ENCODE measurements around the gene ZNF625. TPM values are rescaled to one million over a fixed set of nuclear protein-coding genes. Genes with fewer than 3 reads are reported as not detected.

ZNF625 gene
- total RNA-seq, 1 donor from 2014 or later = 16.1 TPM

GRCh38 chr19:12139885-12140544 is 16.5 kb downstream of the ZNF625 start, which contains the start of gene ZNF20:
Gene ZNF20 (minus strand): TSS chr19:12140350. CDS start chr19:12140182, 168 bp downstream.
- Histone ChIP-seq H3K4me3 (ENCODE audit: insufficient read depth, low read depth, low read length) (peak within 1 kb of the TSS; percentile 77), H3K9me3 (ENCODE audit: insufficient read depth, low read depth, low read length) (peaks cover 15% of the 10 kb centered on the region), H2AFZ (ENCODE audit: low read depth, low read length) (peak within 1 kb of the TSS; percentile 87), H3K36me3 (ENCODE audit: insufficient read depth, low read length) (peaks cover 10% of the 10 kb centered on the region), H3K27ac (ENCODE audit: low read depth, low read length) (peak within 1 kb of the TSS; percentile 54), H3K4me1 (ENCODE audit: insufficient read depth, low read length) (peaks cover 4% of the 10 kb centered on the region), H3K4me2 (ENCODE audit: low read length) (peak within 1 kb of the TSS; percentile 84), H3K79me2 (ENCODE audit: insufficient read depth, low read length) (peaks cover 28% of the 10 kb centered on the region), H3K27me3 (ENCODE audit: insufficient read depth, low read length) (no peaks in the 10 kb centered on the region), H3K9ac (ENCODE audit: low read length) (peak within 1 kb of the TSS; percentile 84), H4K20me1 (ENCODE audit: insufficient read depth, low read length) (no peaks in the 10 kb centered on the region)
- Mint-ChIP-seq H3K36me3 (ENCODE audit: low read depth, unreplicated experiment) (peaks cover 35% of the 10 kb centered on the region), H3K4me3 (ENCODE audit: unreplicated experiment) (peak within 1 kb of the TSS; percentile 95), H3K9me3 (ENCODE audit: unreplicated experiment) (peaks cover 15% of the 10 kb centered on the region), H3K27me3 (ENCODE audit: low read depth, unreplicated experiment) (no peaks in the 10 kb centered on the region), H3K4me1 (ENCODE audit: low read depth, unreplicated experiment) (peaks cover 13% of the 10 kb centered on the region), H3K27ac (ENCODE audit: unreplicated experiment) (peak within 1 kb of the TSS; percentile 97)
- TF ChIP-seq, protein P1, sequence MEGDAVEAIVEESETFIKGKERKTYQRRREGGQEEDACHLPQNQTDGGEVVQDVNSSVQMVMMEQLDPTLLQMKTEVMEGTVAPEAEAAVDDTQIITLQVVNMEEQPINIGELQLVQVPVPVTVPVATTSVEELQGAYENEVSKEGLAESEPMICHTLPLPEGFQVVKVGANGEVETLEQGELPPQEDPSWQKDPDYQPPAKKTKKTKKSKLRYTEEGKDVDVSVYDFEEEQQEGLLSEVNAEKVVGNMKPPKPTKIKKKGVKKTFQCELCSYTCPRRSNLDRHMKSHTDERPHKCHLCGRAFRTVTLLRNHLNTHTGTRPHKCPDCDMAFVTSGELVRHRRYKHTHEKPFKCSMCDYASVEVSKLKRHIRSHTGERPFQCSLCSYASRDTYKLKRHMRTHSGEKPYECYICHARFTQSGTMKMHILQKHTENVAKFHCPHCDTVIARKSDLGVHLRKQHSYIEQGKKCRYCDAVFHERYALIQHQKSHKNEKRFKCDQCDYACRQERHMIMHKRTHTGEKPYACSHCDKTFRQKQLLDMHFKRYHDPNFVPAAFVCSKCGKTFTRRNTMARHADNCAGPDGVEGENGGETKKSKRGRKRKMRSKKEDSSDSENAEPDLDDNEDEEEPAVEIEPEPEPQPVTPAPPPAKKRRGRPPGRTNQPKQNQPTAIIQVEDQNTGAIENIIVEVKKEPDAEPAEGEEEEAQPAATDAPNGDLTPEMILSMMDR (IDR thresholded peaks at IDR 0.05; ENCODE audit: insufficient read depth, low read depth, low read length) = no peak
- TF ChIP-seq EZH2 (IDR thresholded peaks at IDR 0.05; ENCODE audit: insufficient read depth, low read length) = no peak
- DNase-seq (ENCODE audit: low read depth) (peak; percentile 82), FAIRE-seq (peak; percentile 41)

GRCh38 chr19:12139269-12139668 is 17.3 kb downstream of the ZNF625 start:
- peaks cover 18% of the 10 kb centered on the region for H3K9me3 Mint-ChIP-seq (ENCODE audit: unreplicated experiment)
- H3K9ac ChIP-seq (ENCODE audit: low read length) = peak overlapping the region; percentile 84
- H3K79me2 ChIP-seq (ENCODE audit: insufficient read depth, low read length) = peaks cover 28% of the 10 kb centered on the region
- peak overlapping the region; percentile 97 for H3K27ac Mint-ChIP-seq (ENCODE audit: unreplicated experiment)
- TF ChIP-seq, protein P1 (IDR thresholded peaks at IDR 0.05; ENCODE audit: insufficient read depth, low read depth, low read length) = no peak
- no peak for TF ChIP-seq EZH2 (IDR thresholded peaks at IDR 0.05; ENCODE audit: insufficient read depth, low read length)
- H3K4me3 Mint-ChIP-seq (ENCODE audit: unreplicated experiment) = peak overlapping the region; percentile 95
- peaks cover 13% of the 10 kb centered on the region for H3K4me1 Mint-ChIP-seq (ENCODE audit: low read depth, unreplicated experiment)
- FAIRE-seq (no peak), DNase-seq (ENCODE audit: low read depth) (peak; percentile 22)
- H3K27ac ChIP-seq (ENCODE audit: low read depth, low read length) = no peak overlapping the region
- no peaks in the 10 kb centered on the region for H3K27me3 Mint-ChIP-seq (ENCODE audit: low read depth, unreplicated experiment)
- H3K4me2 ChIP-seq (ENCODE audit: low read length) = peak overlapping the region; percentile 84
- H3K36me3 ChIP-seq (ENCODE audit: insufficient read depth, low read length) = peaks cover 11% of the 10 kb centered on the region
- H3K27me3 ChIP-seq (ENCODE audit: insufficient read depth, low read length) = no peaks in the 10 kb centered on the region
- H3K4me1 ChIP-seq (ENCODE audit: insufficient read depth, low read length) = peaks cover 4% of the 10 kb centered on the region
- H4K20me1 ChIP-seq (ENCODE audit: insufficient read depth, low read length) = no peaks in the 10 kb centered on the region
- H2AFZ ChIP-seq (ENCODE audit: low read depth, low read length) = peak overlapping the region; percentile 87
- peaks cover 14% of the 10 kb centered on the region for H3K9me3 ChIP-seq (ENCODE audit: insufficient read depth, low read depth, low read length)
- H3K4me3 ChIP-seq (ENCODE audit: insufficient read depth, low read depth, low read length) = peak overlapping the region; percentile 77
- peaks cover 39% of the 10 kb centered on the region for H3K36me3 Mint-ChIP-seq (ENCODE audit: low read depth, unreplicated experiment)
